Osteoblast (primary cell): ENCODE data around the gene MILR1. TPM values are rescaled to one million over a fixed set of nuclear protein-coding genes. Genes with fewer than 3 reads are reported as not detected.

Source experiments
- DNase-seq: peaks from one replicate; pipeline ENCODE4 v3.0.0; 2011; ENCODE audit warnings: low spot score, mixed read lengths; ENCODE audit not compliant: insufficient read length; ENCODE audit errors: missing footprints
- H2AFZ ChIP-seq: 2 replicates; pipeline ENCODE4 v1.6.0; 2011; ENCODE audit warnings: mild to moderate bottlenecking, low read length
- H3K27ac ChIP-seq: 2 replicates; pipeline ENCODE4 v1.5.1; 2011; ENCODE audit warnings: mild to moderate bottlenecking, low read depth, low read length, moderate library complexity
- H3K27me3 ChIP-seq: 2 replicates; pipeline ENCODE4 v1.6.0; 2012; ENCODE audit warnings: mild to moderate bottlenecking, control low read depth, inconsistent platforms, low read length, moderate library complexity; ENCODE audit not compliant: insufficient read depth
- H3K36me3 ChIP-seq: 2 replicates; pipeline ENCODE4 v1.5.1; 2011; ENCODE audit warnings: mild to moderate bottlenecking, low read length, control low read depth, moderate library complexity; ENCODE audit not compliant: insufficient read depth
- H3K4me1 ChIP-seq: 2 replicates; pipeline ENCODE4 v1.5.1; 2011; ENCODE audit warnings: mild to moderate bottlenecking, low read length, control low read depth, moderate library complexity; ENCODE audit not compliant: insufficient read depth
- H3K4me2 ChIP-seq: 2 replicates; pipeline ENCODE4 v1.6.0; 2011; ENCODE audit warnings: mild to moderate bottlenecking, low read length; ENCODE audit not compliant: insufficient read depth
- H3K4me3 ChIP-seq: fragments of 200-600 bp; sonication (generic); 3 replicates; pipeline ENCODE4 v1.5.1; 2012; ENCODE audit warnings: mild to moderate bottlenecking, low read length, inconsistent platforms; ENCODE audit not compliant: insufficient read depth
- H3K79me2 ChIP-seq: 2 replicates; pipeline ENCODE4 v1.6.0; 2012; ENCODE audit warnings: mild to moderate bottlenecking, low read length, control low read depth, inconsistent platforms; ENCODE audit not compliant: insufficient read depth
- H3K9me3 ChIP-seq: 2 replicates; pipeline ENCODE4 v1.5.1; 2011; ENCODE audit warnings: low read depth, low read length, control low read depth
- H4K20me1 ChIP-seq: 2 replicates; pipeline ENCODE4 v1.6.0; 2012; ENCODE audit warnings: mild to moderate bottlenecking, low read length, control low read depth; ENCODE audit not compliant: insufficient read depth
- small RNA-seq: library from RNA; depleted of rRNA; stranded (forward); fragments of <200 nt; gene quantifications from one replicate; pipeline ENCODE3, GENCODE V24; 2012
- total RNA-seq: library from RNA; depleted of rRNA; stranded (reverse); fragments of >200 nt; gene quantifications from 2 replicates; pipeline ENCODE4 v1.2.3, GENCODE V29; 2012
- TF ChIP-seq, protein P1 (sequence below): IDR thresholded peaks from 2 replicates; pipeline ENCODE4 v1.5.1; 2011; ENCODE audit warnings: mild to moderate bottlenecking, low read depth, low read length, moderate library complexity; ENCODE audit errors: extremely low read depth

The MILR1 gene
- total RNA-seq, 1 donor = 12.3 TPM

DNA sequence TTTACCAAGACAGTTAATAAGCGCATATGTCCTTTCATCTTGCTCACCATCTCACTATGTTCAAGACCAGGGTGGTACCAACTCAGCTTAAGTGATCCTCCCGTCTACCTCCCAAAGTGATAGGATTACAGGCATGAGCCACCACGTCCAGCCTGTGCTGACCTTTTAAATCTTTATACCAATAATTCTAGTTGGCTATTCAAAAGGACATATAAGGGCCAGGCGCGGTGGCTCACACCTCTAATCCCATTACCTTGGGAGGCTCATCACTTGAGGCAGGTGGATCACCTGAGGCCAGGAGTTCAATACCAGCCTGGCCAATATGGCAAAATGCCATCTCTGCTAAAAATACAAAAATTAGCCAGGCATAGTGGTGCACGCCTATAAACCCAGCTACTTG, 60.3 kb downstream of the MILR1 start:
- peaks cover 72% of the 10 kb centered on the region for H3K79me2 ChIP-seq

DNA sequence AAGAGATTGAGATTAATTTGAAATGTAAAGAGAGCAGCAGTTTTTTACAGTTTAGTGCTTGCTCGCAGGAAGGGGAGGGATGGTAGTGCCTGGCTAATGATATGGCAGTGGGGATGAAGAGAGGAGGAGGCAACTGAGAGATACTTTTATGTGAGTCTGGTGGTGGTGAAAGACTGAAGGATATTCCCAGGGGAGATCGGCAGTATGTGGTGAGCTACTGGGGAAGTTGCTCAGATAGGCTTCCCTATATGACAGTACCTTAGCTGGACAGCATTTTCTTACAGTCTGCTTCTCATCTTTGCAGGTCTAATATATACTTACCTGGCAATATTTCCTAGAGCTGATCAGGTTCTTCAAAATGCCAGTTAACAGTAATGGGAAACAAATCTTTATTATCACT, 66.5 kb downstream of the MILR1 start:
- Histone ChIP-seq H2AFZ (no peak overlapping the region), H3K4me2 (no peak overlapping the region), H3K4me3 (no peak overlapping the region), H3K36me3 (peaks cover 53% of the 10 kb centered on the region), H3K4me1 (peaks cover 12% of the 10 kb centered on the region), H4K20me1 (peaks cover 4% of the 10 kb centered on the region), H3K27me3 (no peaks in the 10 kb centered on the region), H3K9me3 (no peaks in the 10 kb centered on the region), H3K79me2 (peaks cover 19% of the 10 kb centered on the region), H3K27ac (no peak overlapping the region)
- TF ChIP-seq, protein P1, sequence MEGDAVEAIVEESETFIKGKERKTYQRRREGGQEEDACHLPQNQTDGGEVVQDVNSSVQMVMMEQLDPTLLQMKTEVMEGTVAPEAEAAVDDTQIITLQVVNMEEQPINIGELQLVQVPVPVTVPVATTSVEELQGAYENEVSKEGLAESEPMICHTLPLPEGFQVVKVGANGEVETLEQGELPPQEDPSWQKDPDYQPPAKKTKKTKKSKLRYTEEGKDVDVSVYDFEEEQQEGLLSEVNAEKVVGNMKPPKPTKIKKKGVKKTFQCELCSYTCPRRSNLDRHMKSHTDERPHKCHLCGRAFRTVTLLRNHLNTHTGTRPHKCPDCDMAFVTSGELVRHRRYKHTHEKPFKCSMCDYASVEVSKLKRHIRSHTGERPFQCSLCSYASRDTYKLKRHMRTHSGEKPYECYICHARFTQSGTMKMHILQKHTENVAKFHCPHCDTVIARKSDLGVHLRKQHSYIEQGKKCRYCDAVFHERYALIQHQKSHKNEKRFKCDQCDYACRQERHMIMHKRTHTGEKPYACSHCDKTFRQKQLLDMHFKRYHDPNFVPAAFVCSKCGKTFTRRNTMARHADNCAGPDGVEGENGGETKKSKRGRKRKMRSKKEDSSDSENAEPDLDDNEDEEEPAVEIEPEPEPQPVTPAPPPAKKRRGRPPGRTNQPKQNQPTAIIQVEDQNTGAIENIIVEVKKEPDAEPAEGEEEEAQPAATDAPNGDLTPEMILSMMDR = no peak
- DNase-seq = no peak

More for the DNA sequence above, 60.3 kb downstream of the MILR1 start:
- peaks cover 49% of the 10 kb centered on the region for H3K36me3 ChIP-seq
- no peaks in the 10 kb centered on the region for H3K27me3 ChIP-seq
- no peak overlapping the region for H2AFZ ChIP-seq
- H3K4me2 ChIP-seq = peak overlapping the region; percentile 9
- TF ChIP-seq, protein P1 = no peak
- peaks cover 14% of the 10 kb centered on the region for H3K4me1 ChIP-seq
- H3K4me3 ChIP-seq = no peak overlapping the region
- no peak for DNase-seq
- H3K9me3 ChIP-seq = no peaks in the 10 kb centered on the region
- peaks cover 35% of the 10 kb centered on the region for H4K20me1 ChIP-seq
- H3K27ac ChIP-seq = no peak overlapping the region

DNA sequence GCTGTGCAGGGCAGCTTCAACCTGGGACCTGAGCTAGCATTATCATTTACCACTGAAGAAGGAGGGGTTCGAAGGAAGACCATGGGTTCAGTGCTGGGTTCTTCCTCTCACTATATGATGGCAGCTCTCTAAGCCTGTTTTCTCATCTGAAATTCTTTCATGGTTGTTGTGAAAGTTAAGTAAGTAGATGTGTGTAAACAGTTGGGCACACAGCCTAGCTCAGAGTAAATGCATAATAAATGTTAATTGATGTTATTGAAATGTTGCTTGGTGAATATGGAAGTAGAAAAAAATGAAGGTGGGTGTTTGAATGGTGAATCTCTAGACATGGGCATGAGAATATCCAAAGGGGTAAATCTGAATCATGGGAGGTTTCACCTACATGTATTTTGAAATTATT, 66.9 kb downstream of the MILR1 start:
- peaks cover 53% of the 10 kb centered on the region for H3K36me3 ChIP-seq
- peaks cover 16% of the 10 kb centered on the region for H3K79me2 ChIP-seq
- no peaks in the 10 kb centered on the region for H3K27me3 ChIP-seq
- H4K20me1 ChIP-seq = peaks cover 4% of the 10 kb centered on the region
- DNase-seq = no peak
- no peak overlapping the region for H3K4me2 ChIP-seq
- H3K27ac ChIP-seq = no peak overlapping the region
- TF ChIP-seq, protein P1 = no peak
- H3K4me1 ChIP-seq = peaks cover 12% of the 10 kb centered on the region
- no peak overlapping the region for H2AFZ ChIP-seq
- no peaks in the 10 kb centered on the region for H3K9me3 ChIP-seq
- H3K4me3 ChIP-seq = no peak overlapping the region

Small RNA genes within 50 kb of the gene (small RNA-seq; reads per million reads assigned to genes)
- not detected for gene ATP5MFP4
- gene MIR1273E = not detected

Other genes with a start within 250 kb of the MILR1 start
- 17.7 and 20.6 TPM in 2 replicates for gene TEX2, start 185.9 kb upstream of the MILR1 start, total RNA-seq
- 0.29 and 0.36 TPM in 2 replicates for gene PECAM1, start 58.3 kb upstream of the MILR1 start, total RNA-seq
- gene POLG2, start 47.9 kb downstream of the MILR1 start, total RNA-seq = 7.2 and 7.7 TPM in 2 replicates
- gene DDX5, start 57.2 kb downstream of the MILR1 start, total RNA-seq = 291 and 309 TPM in 2 replicates
- 47.4 and 48.9 TPM in 2 replicates for gene CEP95, start 57.9 kb downstream of the MILR1 start, total RNA-seq
- gene SMURF2, start 213.2 kb downstream of the MILR1 start, total RNA-seq = 90.5 and 115 TPM in 2 replicates